ENCODE results near the gene ITGA2B.
"Not testable (repeated sequence)": the region's sequence is repeated elsewhere in the genome, so short reads cannot be mapped to it uniquely, and the experiment has no call there.

Gene ITGA2B

GRCh38 chr17:44390250-44390870 is 911 bp upstream of the ITGA2B start:
- DNase-seq (ENCODE audit: low read depth), result no peak

DNA sequence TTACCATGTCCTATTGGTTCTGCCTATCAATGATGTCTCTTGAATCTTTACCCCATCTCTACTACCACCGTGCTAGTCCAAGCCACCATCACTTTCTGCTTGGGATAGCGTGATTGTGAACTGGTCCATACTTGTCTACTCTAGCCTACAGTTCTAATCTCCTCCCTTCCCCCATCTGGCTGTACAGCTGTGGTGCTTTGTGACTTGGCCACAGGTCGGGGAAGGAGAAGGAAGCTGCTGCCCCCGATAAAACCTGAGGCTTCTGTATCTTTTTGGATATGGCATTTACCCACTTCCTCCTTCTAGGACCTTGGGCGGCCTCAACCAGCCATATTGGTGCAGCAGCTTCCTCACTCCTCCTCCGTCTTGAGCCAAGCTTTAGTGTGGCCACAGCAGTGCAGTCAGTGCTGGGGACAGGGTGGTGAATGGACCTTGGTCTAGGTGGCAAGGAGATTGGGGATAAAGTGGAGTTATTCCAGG is 314 bp upstream of the ITGA2B start:
- no peak for DNase-seq (ENCODE audit: low read depth)

GRCh38 chr17:44387804-44388203 is 1.6 kb downstream of the ITGA2B start:
- no peak for DNase-seq (ENCODE audit: low read depth)

DNA sequence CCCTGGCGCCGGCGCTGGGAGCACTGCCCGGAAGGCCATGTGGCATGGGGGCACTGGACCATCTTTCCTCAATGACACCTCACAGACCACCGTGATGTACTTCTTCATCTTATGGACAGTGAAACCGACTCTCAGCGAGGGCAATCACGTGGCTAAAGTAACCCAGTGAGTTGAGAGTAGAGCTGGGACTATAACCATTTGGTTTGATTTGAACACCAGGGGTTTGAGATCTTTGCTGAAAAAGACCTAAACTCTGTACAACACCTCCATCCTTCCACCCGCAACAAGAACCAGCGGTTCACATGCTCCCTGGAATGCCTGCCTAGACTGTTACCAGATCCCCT is 3.3 kb downstream of the ITGA2B start:
- no peak for DNase-seq (ENCODE audit: low read depth)

- peak; percentile 74 for DNase-seq (ENCODE audit: low read depth)
Observed at GRCh38 chr17:44385287-44386181, 3.9 kb downstream of the ITGA2B start.

DNA sequence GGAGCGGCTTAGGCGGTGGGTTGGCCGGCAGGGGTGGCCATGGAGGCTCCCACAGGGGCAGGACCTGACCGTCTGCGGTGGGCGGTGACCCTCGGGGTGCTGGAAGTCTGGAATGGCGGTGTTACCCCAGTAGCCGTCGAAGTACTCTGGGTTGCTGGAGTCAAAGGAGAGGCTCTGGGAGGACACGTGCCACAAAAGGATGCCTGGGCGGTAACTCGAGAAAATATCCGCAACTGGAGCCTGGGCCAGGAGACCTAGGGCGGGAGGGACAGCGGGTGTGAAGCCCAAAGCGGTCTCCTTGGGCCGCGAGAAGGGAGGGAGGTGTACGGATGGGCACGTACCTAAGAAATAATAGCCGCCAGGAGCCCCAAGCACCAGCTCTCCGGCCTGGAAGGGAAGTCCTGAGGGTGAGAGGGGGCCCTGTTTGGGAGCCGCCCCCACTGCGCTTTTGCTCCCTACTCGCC is 4.6 kb downstream of the ITGA2B start:
- no peak for DNase-seq (ENCODE audit: low read depth)

GRCh38 chr17:44384281-44384822 is 5.1 kb downstream of the ITGA2B start:
- no peak for DNase-seq (ENCODE audit: low read depth)

DNA sequence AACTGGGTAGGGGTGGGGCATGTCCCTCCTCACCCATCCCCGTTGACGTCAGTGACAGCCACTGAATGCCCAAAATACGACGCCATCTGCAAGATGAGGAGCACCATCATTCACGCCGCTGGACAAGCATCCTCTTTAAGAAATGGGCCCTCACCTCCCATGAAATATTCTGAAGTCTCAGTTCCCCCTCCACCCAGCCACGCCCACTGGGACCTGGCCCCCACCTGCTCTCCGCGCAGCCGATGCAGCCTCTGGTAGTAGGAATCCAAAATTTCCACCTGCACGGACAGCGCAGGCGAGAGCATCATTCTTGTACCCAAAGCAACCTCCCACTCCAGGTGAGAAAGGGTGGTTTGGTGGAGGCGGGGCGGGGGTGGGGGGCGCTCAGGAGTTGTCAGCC is 5.6 kb downstream of the ITGA2B start:
- DNase-seq (ENCODE audit: low read depth), result no peak

DNA sequence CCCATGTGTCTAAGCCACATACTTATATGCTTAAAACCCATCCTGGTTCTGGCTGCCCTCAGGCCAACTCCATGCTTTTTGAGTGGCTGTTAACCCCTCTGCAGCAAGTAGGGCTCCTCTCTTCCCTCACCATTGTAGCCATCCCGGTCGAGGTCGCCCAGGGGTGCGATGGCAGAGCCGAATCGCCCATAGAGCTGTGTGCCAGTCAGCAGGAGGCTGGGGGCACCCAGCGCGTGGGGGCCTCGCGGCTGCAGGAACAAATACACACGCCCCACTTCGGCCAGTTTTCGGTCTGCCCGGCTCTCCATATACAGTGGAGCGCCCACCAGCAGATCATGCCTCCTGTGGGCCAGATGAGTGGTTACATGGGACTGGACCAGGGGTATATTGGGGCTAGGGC is 6.1 kb downstream of the ITGA2B start:
- no peak for DNase-seq (ENCODE audit: low read depth)

DNA sequence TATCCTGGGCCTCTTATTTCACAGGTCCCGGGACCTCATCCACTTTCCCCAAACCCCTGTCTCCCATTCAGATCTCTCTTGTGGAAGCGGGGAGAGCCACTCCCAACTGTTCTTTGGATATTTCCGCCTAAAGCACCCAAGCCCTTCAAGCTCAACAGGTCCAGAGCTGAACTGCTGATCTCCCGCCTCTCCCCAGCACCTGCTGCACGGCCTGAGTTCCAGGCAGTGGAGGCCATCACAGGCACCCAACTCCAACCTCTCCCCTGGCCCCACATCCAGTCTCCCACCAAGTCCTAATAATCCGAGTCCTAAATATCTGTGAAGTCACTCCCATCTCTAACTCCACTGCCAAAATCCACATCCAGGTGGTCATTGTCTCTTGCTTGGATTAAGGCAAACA is 6.5 kb downstream of the ITGA2B start:
- no peak for DNase-seq (ENCODE audit: low read depth)

DNA sequence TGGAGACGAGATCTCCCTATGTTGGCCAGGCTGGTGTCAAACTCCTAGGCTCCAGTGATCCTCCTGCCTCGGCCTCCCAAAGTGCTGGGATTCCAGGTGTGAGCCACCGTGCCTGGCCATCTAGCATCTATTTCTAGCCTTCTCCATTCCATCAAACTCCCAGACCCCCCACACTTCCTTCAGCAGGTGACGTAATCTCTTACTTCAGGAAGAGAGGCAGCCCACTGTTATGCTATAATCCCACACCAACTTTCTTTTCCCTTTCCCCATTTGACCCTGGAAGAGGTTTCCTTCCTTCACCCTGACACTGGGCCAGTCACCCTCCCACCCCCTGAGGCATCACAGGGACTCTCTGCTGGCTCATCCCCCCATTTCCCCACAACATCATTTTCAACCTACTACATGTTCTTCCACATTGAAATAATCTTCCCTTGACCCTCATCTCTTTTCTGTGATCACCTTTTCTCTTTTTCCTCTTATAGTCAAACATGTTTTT is 7.6 kb downstream of the ITGA2B start:
- no peak for DNase-seq (ENCODE audit: low read depth)

GRCh38 chr17:44380767-44381166 is 8.7 kb downstream of the ITGA2B start:
- DNase-seq (ENCODE audit: low read depth), result no peak

GRCh38 chr17:44379887-44380286 is 9.6 kb downstream of the ITGA2B start:
- no peak for DNase-seq (ENCODE audit: low read depth)

DNA sequence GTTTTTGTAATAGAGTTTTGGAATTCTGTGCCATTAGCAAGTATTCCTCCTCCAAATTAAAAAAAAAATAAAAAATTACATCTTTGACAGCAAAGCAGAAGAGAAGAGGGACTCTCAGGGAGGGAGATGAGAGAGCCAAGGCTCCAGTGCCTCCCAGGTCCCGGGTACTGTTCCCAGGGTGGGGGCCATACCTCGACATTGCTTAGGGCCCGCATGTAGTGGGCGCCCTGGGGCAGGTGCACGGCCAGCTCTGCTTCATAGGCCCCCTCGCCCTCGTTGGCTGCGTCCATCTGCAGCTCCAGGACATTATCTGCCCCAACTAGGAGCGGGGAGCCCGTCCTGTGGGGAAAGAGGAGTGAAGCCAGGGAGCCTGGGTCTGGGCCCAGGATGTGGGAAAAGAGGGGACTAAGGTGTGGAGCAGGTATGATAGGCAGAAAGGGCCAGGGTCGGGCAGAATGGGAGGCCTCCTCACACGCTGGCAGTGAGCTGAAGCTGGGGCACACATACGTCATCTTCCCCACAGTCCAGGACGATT is 11.2 kb downstream of the ITGA2B start:
- DNase-seq (ENCODE audit: low read depth), result no peak

- DNase-seq (ENCODE audit: low read depth), result no peak
Observed at GRCh38 chr17:44376779-44377178, 12.7 kb downstream of the ITGA2B start.

GRCh38 chr17:44376124-44376523 is 13.3 kb downstream of the ITGA2B start:
- no peak for DNase-seq (ENCODE audit: low read depth)

GRCh38 chr17:44375196-44376017 is 14.0 kb downstream of the ITGA2B start:
- DNase-seq (ENCODE audit: low read depth), result no peak

GRCh38 chr17:44374306-44375195 is 14.9 kb downstream of the ITGA2B start:
- no peak for DNase-seq (ENCODE audit: low read depth)

- DNase-seq (ENCODE audit: low read depth), result no peak
Observed at GRCh38 chr17:44372036-44372435, 17.4 kb downstream of the ITGA2B start.

- not testable (repeated sequence) for DNase-seq (ENCODE audit: low read depth)
Observed at GRCh38 chr17:44369414-44370023, 19.9 kb downstream of the ITGA2B start.

All from stimulated activated CD8-positive, alpha-beta memory T cell treated with anti-CD3 and anti-CD28 coated beads, Interleukin-4, amount 100 ng/mL, for 24 hours (primary cell).